Activated T-helper 1 cell treated with Interleukin-2 at 50 U/mL for 16 hours (primary cell): Measurements from ENCODE around the gene CFAP251.

ENCODE experiments used
- DNase-seq: peaks from one replicate; pipeline ENCODE4 v3.0.0-alpha.2; 2020; ENCODE audit warnings: low read depth

The CFAP251 gene

GRCh38 chr12:122003651-122004611, 85.5 kb downstream of the CFAP251 start:
- DNase-seq = no peak

GRCh38 chr12:122004633-122005071, 86.3 kb downstream of the CFAP251 start:
- no peak for DNase-seq

GRCh38 chr12:122005252-122005776, 86.9 kb downstream of the CFAP251 start:
- no peak for DNase-seq

- DNase-seq = no peak
Measured at GRCh38 chr12:122006186-122006926, 88.0 kb downstream of the CFAP251 start.

GRCh38 chr12:122009741-122010140, 91.3 kb downstream of the CFAP251 start:
- no peak for DNase-seq

- DNase-seq = no peak
Measured at GRCh38 chr12:122012184-122012583, 93.8 kb downstream of the CFAP251 start.

- DNase-seq = no peak
Measured at GRCh38 chr12:122013136-122013535, 94.7 kb downstream of the CFAP251 start.

GRCh38 chr12:122013791-122014590, 95.6 kb downstream of the CFAP251 start:
- no peak for DNase-seq

- DNase-seq = no peak
Measured at GRCh38 chr12:122014781-122015180, 96.4 kb downstream of the CFAP251 start.

GRCh38 chr12:122018457-122018856, 100.1 kb downstream of the CFAP251 start:
- no peak for DNase-seq

GRCh38 chr12:122018937-122019336, 100.5 kb downstream of the CFAP251 start:
- no peak for DNase-seq

GRCh38 chr12:122020795-122021192, 102.4 kb downstream of the CFAP251 start:
- DNase-seq = no peak

GRCh38 chr12:122021193-122021821, 102.9 kb downstream of the CFAP251 start:
- DNase-seq = no peak

- DNase-seq = peak; percentile 24
Measured at GRCh38 chr12:122021822-122022392, 103.5 kb downstream of the CFAP251 start, which contains the start of gene BCL7A. Gene BCL7A, plus strand, starts transcription at chr12:122021884. Its CDS starts 208 bp downstream, at chr12:122022092.

- peak; percentile 8 for DNase-seq
Measured at GRCh38 chr12:122022393-122023338, 104.3 kb downstream of the CFAP251 start.

GRCh38 chr12:122023339-122024131, 105.1 kb downstream of the CFAP251 start:
- no peak for DNase-seq

- DNase-seq = no peak
Measured at GRCh38 chr12:122024132-122024785, 105.9 kb downstream of the CFAP251 start.

GRCh38 chr12:122026706-122027333, 108.4 kb downstream of the CFAP251 start:
- no peak for DNase-seq
